HepG2 (cell line): ENCODE data around the gene UCN. TPM values are rescaled to one million over a fixed set of nuclear protein-coding genes. Genes with fewer than 3 reads are reported as not detected.

Experiments
- AFF4 ChIP-seq: sonication (generic); formaldehyde crosslinking; IDR thresholded peaks from 2 replicates; pipeline ENCODE4 v1.4.0; 2020; ENCODE audit warnings: missing genetic modification reagents
- AHR ChIP-seq: IDR thresholded peaks from 2 replicates; pipeline ENCODE4 v1.6.1; 2018; ENCODE audit warnings: missing genetic modification reagents, missing compliant biosample characterization
- ARNT ChIP-seq: fragments of 450-650 bp; IDR thresholded peaks from 2 replicates; pipeline ENCODE4 v1.6.1; 2017
- BCLAF1 ChIP-seq: fragments of 450-650 bp; IDR thresholded peaks from 2 replicates; pipeline ENCODE4 v1.6.1; 2017; ENCODE audit warnings: mild to moderate bottlenecking
- FOXO1 ChIP-seq: sonication (generic); formaldehyde crosslinking; IDR thresholded peaks from 2 replicates; pipeline ENCODE4 v1.4.0; 2020; ENCODE audit warnings: missing genetic modification reagents
- GLI4 ChIP-seq: sonication (generic); formaldehyde crosslinking; IDR thresholded peaks from 2 replicates; pipeline ENCODE4 v1.5.1; 2020; ENCODE audit warnings: missing genetic modification reagents, mild to moderate bottlenecking, moderate library complexity, borderline replicate concordance
- HCFC1 ChIP-seq: fragments of 150-350 bp; IDR thresholded peaks from 2 replicates; pipeline ENCODE4 v1.6.1; 2014; ENCODE audit warnings: low read depth, low read length
- HOXA5 ChIP-seq: sonication (generic); formaldehyde crosslinking; IDR thresholded peaks from 2 replicates; pipeline ENCODE4 v1.4.0; 2020; ENCODE audit warnings: missing genetic modification reagents
- KDM5B ChIP-seq: sonication (generic); formaldehyde crosslinking; IDR thresholded peaks from 2 replicates; pipeline ENCODE4 v1.4.0; 2020; ENCODE audit warnings: missing genetic modification reagents, mild to moderate bottlenecking, borderline replicate concordance
- MXD3 ChIP-seq: IDR thresholded peaks from 2 replicates; pipeline ENCODE4 v1.6.1; 2016; ENCODE audit warnings: mild to moderate bottlenecking, missing biosample characterization, missing genetic modification reagents
- NFIB ChIP-seq: sonication (generic); formaldehyde crosslinking; IDR thresholded peaks from 2 replicates; pipeline ENCODE4 v1.9.0; 2021; ENCODE audit warnings: missing genetic modification reagents, mild to moderate bottlenecking, borderline replicate concordance
- RFX1 ChIP-seq: fragments of 450-650 bp; IDR thresholded peaks from 2 replicates; pipeline ENCODE4 v1.6.1; 2017
- RFXAP ChIP-seq: sonication (generic); formaldehyde crosslinking; IDR thresholded peaks from 2 replicates; pipeline ENCODE4 v1.4.0; 2020; ENCODE audit warnings: missing genetic modification reagents, borderline replicate concordance
- STAG1 ChIP-seq: sonication (generic); formaldehyde crosslinking; IDR thresholded peaks from 2 replicates; pipeline ENCODE4 v1.4.0; 2020; ENCODE audit warnings: missing genetic modification reagents
- SYNCRIP ChIP-seq: fragments of 200-400 bp; formaldehyde crosslinking; IDR thresholded peaks from 2 replicates; pipeline ENCODE4 v1.6.1; 2018; ENCODE audit warnings: mild to moderate bottlenecking, low read depth, low read length; ENCODE audit not compliant: insufficient read depth
- TFE3 ChIP-seq: IDR thresholded peaks from 2 replicates; pipeline ENCODE4 v1.6.1; 2016
- WIZ ChIP-seq: sonication (generic); formaldehyde crosslinking; IDR thresholded peaks from 2 replicates; pipeline ENCODE4 v1.5.1; 2020; ENCODE audit warnings: mild to moderate bottlenecking, missing genetic modification reagents
- ZNF251 ChIP-seq: sonication (generic); formaldehyde crosslinking; IDR thresholded peaks from 2 replicates; pipeline ENCODE4 v1.9.0; 2021; ENCODE audit warnings: mild to moderate bottlenecking, missing genetic modification reagents
- ZNF343 ChIP-seq: sonication (generic); formaldehyde crosslinking; IDR thresholded peaks from 2 replicates; pipeline ENCODE4 v1.4.0; 2020; ENCODE audit warnings: mild to moderate bottlenecking, missing genetic modification reagents
- ZNF468 ChIP-seq: sonication (generic); formaldehyde crosslinking; IDR thresholded peaks from 2 replicates; pipeline ENCODE4 v1.8.0; 2022; ENCODE audit warnings: mild to moderate bottlenecking, moderate library complexity, missing genetic modification reagents
- ZNF629 ChIP-seq: sonication (generic); formaldehyde crosslinking; conservative IDR thresholded peaks from 2 replicates; pipeline ENCODE4 v1.5.0; 2020; ENCODE audit warnings: missing genetic modification reagents
- ZNF747 ChIP-seq: sonication (generic); formaldehyde crosslinking; IDR thresholded peaks from 2 replicates; pipeline ENCODE4 v1.8.1; 2023; ENCODE audit warnings: missing genetic modification reagents, mild to moderate bottlenecking, borderline replicate concordance
- polyA plus RNA-seq, 8 experiments: library from polyadenylated mRNA; depleted of rRNA in 3 of 8; stranded (reverse) in 7 of 8; unstranded in 1 of 8; fragments of >200 nt; fragmentation: Illumina TruSeq in 4 of 8; extraction: Trizol in 4 of 8; gene quantifications; 2 replicates each; pipeline versions ENCODE4 v1.2.1 to v1.2.3, GENCODE V29; 2011 to 2016; ENCODE audit warnings: low read depth in 4 of 8, missing spikeins in 1 of 8, mixed read lengths in 1 of 8; ENCODE audit not compliant: insufficient read depth in 1 of 8
- total RNA-seq, 5 experiments: library from RNA; depleted of rRNA; stranded (reverse); fragments of >200 nt; fragmentation: Illumina TruSeq; extraction: Trizol; gene quantifications; 2 replicates each; pipeline ENCODE4 v1.2.3, GENCODE V29; 2016; ENCODE audit warnings: low read depth in 1 of 5

UCN gene
- total and polyA plus RNA-seq, 2 of the 13 experiments (the other 11 are each of a cell fraction or from before 2014, with no cell fraction given): 1.2 to 2.3 TPM

- peak; percentile 70 for TF ChIP-seq KDM5B (CRISPR knock-in tag)
- TF ChIP-seq ZNF629: no peak; the same call in 1 of the 2 replicates
- TF ChIP-seq NFIB: no peak
- 0 out of 2 replicates have a peak, but pooled peaks have one; percentile 68 for TF ChIP-seq ZNF343
- TF ChIP-seq STAG1 (CRISPR knock-in tag): no peak; the same call in none of the 2 replicates
- peak; percentile 71; the same call in 1 of the 2 replicates for TF ChIP-seq AHR (CRISPR knock-in tag)
- no peak for TF ChIP-seq SYNCRIP
- no peak for TF ChIP-seq BCLAF1
- TF ChIP-seq ARNT: no peak
- TF ChIP-seq HCFC1: peak; percentile 80
- TF ChIP-seq AFF4 (CRISPR knock-in tag): peak; percentile 86
- peak; percentile 70 for TF ChIP-seq TFE3 (CRISPR knock-in tag)
- TF ChIP-seq ZNF251 (CRISPR knock-in tag): no peak
- peak; percentile 76; the same call in 1 of the 2 replicates for TF ChIP-seq ZNF468 (CRISPR knock-in tag)
- TF ChIP-seq HOXA5: peak; percentile 75; the same call in 1 of the 2 replicates
- TF ChIP-seq MXD3 (CRISPR knock-in tag): peak; percentile 21; the same call in 1 of the 2 replicates
- TF ChIP-seq GLI4: 0 out of 2 replicates have a peak, but pooled peaks have one; percentile 13
- no peak for TF ChIP-seq RFX1
- no peak; the same call in none of the 2 replicates for TF ChIP-seq FOXO1
- no peak; the same call in none of the 2 replicates for TF ChIP-seq WIZ
- TF ChIP-seq RFXAP (CRISPR knock-in tag): peak; percentile 67
- no peak; the same call in 1 of the 2 replicates for TF ChIP-seq ZNF747 (CRISPR knock-in tag)
Measured at GRCh38 chr2:27356382-27357181, 48.3 kb upstream of the UCN start, which contains the start of gene GTF3C2 (continued).
